Nephron progenitor cell (in vitro differentiated cells): ENCODE measurements around the gene FAM50B.

Experiments
- DNase-seq: peaks from one replicate; pipeline ENCODE4 v3.0.0; 2021
- H3K27ac Mint-ChIP-seq: 2 replicates; pipeline ENCODE4 v1.8.0; 2021; ENCODE audit warnings: mild to moderate bottlenecking, moderate library complexity, mixed read lengths
- H3K27me3 Mint-ChIP-seq: 2 replicates; pipeline ENCODE4 v1.8.0; 2021; ENCODE audit warnings: mild to moderate bottlenecking, low read depth, mixed read lengths; ENCODE audit not compliant: poor library complexity
- H3K36me3 Mint-ChIP-seq: 2 replicates; pipeline ENCODE4 v1.8.0; 2021; ENCODE audit warnings: low read depth, mixed read lengths
- H3K4me1 Mint-ChIP-seq: 2 replicates; pipeline ENCODE4 v1.8.0; 2021; ENCODE audit warnings: mixed read lengths
- H3K4me3 Mint-ChIP-seq: 2 replicates; pipeline ENCODE4 v1.8.0; 2021; ENCODE audit warnings: mild to moderate bottlenecking, moderate library complexity, mixed read lengths
- H3K9me3 Mint-ChIP-seq: 2 replicates; pipeline ENCODE4 v1.8.0; 2021; ENCODE audit warnings: mild to moderate bottlenecking, moderate library complexity, mixed read lengths
- TF ChIP-seq, protein P1 (sequence below): fragments of 200-600 bp; sonication (generic); IDR thresholded peaks from 2 replicates; pipeline ENCODE4 v1.5.0; 2021; ENCODE audit warnings: antibody characterized with exemption

Gene FAM50B, protein sequence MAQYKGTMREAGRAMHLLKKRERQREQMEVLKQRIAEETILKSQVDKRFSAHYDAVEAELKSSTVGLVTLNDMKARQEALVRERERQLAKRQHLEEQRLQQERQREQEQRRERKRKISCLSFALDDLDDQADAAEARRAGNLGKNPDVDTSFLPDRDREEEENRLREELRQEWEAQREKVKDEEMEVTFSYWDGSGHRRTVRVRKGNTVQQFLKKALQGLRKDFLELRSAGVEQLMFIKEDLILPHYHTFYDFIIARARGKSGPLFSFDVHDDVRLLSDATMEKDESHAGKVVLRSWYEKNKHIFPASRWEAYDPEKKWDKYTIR

GRCh38 chr6:3848925-3849605 is at the start of gene FAM50B:
TSS of gene FAM50B (plus strand) at chr6:3849373. CDS start at chr6:3849812, 439 bp downstream.
- H3K27me3 Mint-ChIP-seq: peaks cover 16% of the 10 kb centered on the region
- peak within 1 kb of the TSS; percentile 83 for H3K4me3 Mint-ChIP-seq

DNA sequence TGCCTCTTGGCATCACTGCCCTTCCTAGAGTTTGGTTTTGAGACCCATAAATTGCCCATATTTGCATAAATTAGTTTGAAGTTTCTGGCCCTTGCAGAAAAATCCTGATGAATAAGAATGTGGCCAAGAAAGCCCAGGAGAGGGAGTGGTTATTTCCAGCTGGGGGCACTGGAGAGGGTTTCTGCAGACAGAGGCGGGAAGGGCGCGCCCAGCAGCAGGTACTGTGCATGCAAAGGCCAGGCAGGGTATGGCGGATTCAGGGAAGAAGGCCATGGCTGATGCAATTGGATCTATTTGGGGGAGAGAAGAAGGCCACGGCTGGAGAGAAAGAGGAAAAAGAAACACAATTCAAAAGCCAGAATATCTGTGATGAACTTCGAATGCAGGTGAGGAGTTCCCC is 49.5 kb upstream of the FAM50B start:
- TF ChIP-seq, protein P1, sequence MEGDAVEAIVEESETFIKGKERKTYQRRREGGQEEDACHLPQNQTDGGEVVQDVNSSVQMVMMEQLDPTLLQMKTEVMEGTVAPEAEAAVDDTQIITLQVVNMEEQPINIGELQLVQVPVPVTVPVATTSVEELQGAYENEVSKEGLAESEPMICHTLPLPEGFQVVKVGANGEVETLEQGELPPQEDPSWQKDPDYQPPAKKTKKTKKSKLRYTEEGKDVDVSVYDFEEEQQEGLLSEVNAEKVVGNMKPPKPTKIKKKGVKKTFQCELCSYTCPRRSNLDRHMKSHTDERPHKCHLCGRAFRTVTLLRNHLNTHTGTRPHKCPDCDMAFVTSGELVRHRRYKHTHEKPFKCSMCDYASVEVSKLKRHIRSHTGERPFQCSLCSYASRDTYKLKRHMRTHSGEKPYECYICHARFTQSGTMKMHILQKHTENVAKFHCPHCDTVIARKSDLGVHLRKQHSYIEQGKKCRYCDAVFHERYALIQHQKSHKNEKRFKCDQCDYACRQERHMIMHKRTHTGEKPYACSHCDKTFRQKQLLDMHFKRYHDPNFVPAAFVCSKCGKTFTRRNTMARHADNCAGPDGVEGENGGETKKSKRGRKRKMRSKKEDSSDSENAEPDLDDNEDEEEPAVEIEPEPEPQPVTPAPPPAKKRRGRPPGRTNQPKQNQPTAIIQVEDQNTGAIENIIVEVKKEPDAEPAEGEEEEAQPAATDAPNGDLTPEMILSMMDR: no peak
- Mint-ChIP-seq H3K4me1 (peaks cover 16% of the 10 kb centered on the region), H3K27me3 (peaks cover 11% of the 10 kb centered on the region), H3K4me3 (no peak overlapping the region), H3K36me3 (no peaks in the 10 kb centered on the region), H3K9me3 (no peaks in the 10 kb centered on the region), H3K27ac (no peak overlapping the region)
- no peak for DNase-seq

More at GRCh38 chr6:3848925-3849605, at the start of gene FAM50B:
- Mint-ChIP-seq H3K4me1 (peaks cover 6% of the 10 kb centered on the region), H3K36me3 (peaks cover 6% of the 10 kb centered on the region), H3K9me3 (peaks cover 23% of the 10 kb centered on the region), H3K27ac (peak within 1 kb of the TSS; percentile 22)
- peak; percentile 85 for DNase-seq
- TF ChIP-seq, protein P1: peak; percentile 88

DNA sequence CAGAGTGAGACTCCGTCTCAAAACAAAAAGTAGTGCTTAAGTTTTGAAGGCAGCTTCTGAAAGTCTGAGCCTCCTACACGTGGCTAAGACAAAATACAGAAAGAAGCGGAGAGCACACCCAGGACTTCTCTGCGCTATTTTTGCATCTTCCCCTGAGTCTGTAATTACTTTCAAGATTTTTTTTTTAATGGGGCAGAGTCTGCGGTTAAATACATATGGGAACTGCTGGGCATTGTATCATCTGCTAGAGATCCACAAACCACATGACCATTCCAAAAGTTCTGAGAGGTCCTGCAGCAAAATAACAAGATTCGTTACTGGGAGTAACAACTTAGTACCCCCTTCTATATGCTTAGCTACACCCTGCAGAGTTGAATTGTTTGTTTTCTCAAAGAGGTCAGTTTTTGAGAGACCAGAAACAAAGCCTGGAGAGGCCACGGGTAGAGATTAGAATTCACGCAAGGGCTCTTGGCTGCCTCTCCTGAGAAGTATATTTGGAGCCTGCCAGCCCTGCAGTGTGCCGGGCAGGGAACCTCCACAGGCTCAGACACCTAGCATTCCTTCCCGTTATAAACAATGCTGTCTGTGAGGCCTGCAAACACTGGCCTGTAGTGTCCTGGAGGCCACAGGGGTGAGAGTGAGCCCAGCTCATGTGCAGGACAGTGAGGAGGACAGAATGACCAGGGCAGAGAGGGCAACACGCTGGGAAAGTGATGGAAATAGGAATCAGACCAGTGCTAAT is 48.2 kb upstream of the FAM50B start:
- TF ChIP-seq, protein P1: no peak
- no peak overlapping the region for H3K27ac Mint-ChIP-seq
- H3K9me3 Mint-ChIP-seq: no peaks in the 10 kb centered on the region
- H3K27me3 Mint-ChIP-seq: peaks cover 11% of the 10 kb centered on the region
- peaks cover 21% of the 10 kb centered on the region for H3K4me1 Mint-ChIP-seq
- no peaks in the 10 kb centered on the region for H3K36me3 Mint-ChIP-seq
- no peak for DNase-seq
- no peak overlapping the region for H3K4me3 Mint-ChIP-seq

GRCh38 chr6:3801960-3802359 is 47.2 kb upstream of the FAM50B start:
- H3K36me3 Mint-ChIP-seq: no peaks in the 10 kb centered on the region
- no peaks in the 10 kb centered on the region for H3K9me3 Mint-ChIP-seq
- no peak overlapping the region for H3K27ac Mint-ChIP-seq
- TF ChIP-seq, protein P1: no peak
- DNase-seq: no peak
- H3K4me3 Mint-ChIP-seq: no peak overlapping the region
- H3K4me1 Mint-ChIP-seq: peaks cover 21% of the 10 kb centered on the region
- peaks cover 11% of the 10 kb centered on the region for H3K27me3 Mint-ChIP-seq

- no peaks in the 10 kb centered on the region for H3K36me3 Mint-ChIP-seq
- no peak for DNase-seq
- peaks cover 17% of the 10 kb centered on the region for H3K27me3 Mint-ChIP-seq
- H3K4me1 Mint-ChIP-seq: peaks cover 29% of the 10 kb centered on the region
- H3K27ac Mint-ChIP-seq: peak overlapping the region; percentile 89
- no peak overlapping the region for H3K4me3 Mint-ChIP-seq
- H3K9me3 Mint-ChIP-seq: no peaks in the 10 kb centered on the region
- TF ChIP-seq, protein P1: no peak
Measured at GRCh38 chr6:3803627-3804468, 45.3 kb upstream of the FAM50B start.
